BJ (cell line): ENCODE data around the gene MXRA5. TPM values are rescaled to one million over a fixed set of nuclear protein-coding genes. Genes with fewer than 3 reads are reported as not detected.
"Not testable (repeated sequence)": the region's sequence is repeated elsewhere in the genome, so short reads cannot be mapped to it uniquely, and the experiment has no call there.

Source experiments
- CTCF ChIA-PET: fragments of 350-600 bp; formaldehyde crosslinking; extraction: SDS; loops from one replicate; lab custom pipeline; 2021; ENCODE audit warnings: antibody characterized with exemption, inconsistent platforms; lab: Yijun Ruan, JAX
- POLR2A ChIA-PET: fragments of 300-600 bp; sonication (Branson Sonifier 250); formaldehyde crosslinking; extraction: SDS; loops from one replicate; lab custom pipeline; 2021; ENCODE audit warnings: antibody characterized with exemption; lab: Charles Lee
- DNase-seq: peaks from one replicate; pipeline ENCODE4 v3.0.0-alpha.2; 2011; ENCODE audit warnings: low read depth
- H3K27me3 ChIP-seq: 2 replicates; pipeline ENCODE4 v1.6.0; 2011; ENCODE audit warnings: low read length; ENCODE audit not compliant: control insufficient read depth, insufficient read depth
- H3K36me3 ChIP-seq: 2 replicates; pipeline ENCODE4 v1.5.1; 2011; ENCODE audit warnings: low read length; ENCODE audit not compliant: control insufficient read depth, insufficient read depth
- H3K4me3 ChIP-seq: 2 replicates; pipeline ENCODE4 v1.5.1; 2011; ENCODE audit warnings: low read depth, mild to moderate bottlenecking, control low read depth, low read length
- CTCF ChIP-seq: IDR thresholded peaks from 2 replicates; pipeline ENCODE4 v1.5.1; 2011; ENCODE audit warnings: low read depth, mild to moderate bottlenecking, control low read depth, inconsistent platforms, low read length, moderate library complexity; ENCODE audit not compliant: insufficient read depth
- polyA plus RNA-seq: library from polyadenylated mRNA; depleted of rRNA; stranded (reverse); fragments of >200 nt; gene quantifications from 2 replicates; pipeline ENCODE4 v1.2.3, GENCODE V29; 2011

MXRA5 gene
- polyA plus RNA-seq, 1 experiment: 35.1 TPM

DNA sequence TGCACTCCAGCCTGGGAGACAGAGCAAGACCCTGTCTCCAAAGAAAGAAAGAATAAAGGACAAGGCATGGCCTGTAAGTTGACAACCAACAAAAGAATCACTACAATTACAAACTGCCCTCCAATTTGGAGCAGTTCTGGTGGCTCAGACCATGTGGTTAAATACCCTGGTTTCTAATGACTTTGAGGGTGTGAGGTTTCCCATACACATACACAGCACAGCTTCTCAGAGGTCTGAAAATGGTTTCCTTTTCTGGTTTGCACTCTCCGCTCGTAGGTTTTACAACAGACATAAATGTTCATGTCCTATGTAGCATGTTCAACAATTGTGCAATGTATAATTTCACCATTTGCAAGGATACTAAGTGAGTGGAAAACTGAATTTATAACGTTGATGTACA lies 34.2 kb upstream of the MXRA5 start:
- Histone ChIP-seq H3K36me3 (no peaks in the 10 kb centered on the region), H3K27me3 (no peaks in the 10 kb centered on the region), H3K4me3 (no peak overlapping the region)
- CTCF ChIA-PET: no interaction called here
- TF ChIP-seq CTCF: no peak
- no peak for DNase-seq
- POLR2A ChIA-PET: no interaction called here

DNA sequence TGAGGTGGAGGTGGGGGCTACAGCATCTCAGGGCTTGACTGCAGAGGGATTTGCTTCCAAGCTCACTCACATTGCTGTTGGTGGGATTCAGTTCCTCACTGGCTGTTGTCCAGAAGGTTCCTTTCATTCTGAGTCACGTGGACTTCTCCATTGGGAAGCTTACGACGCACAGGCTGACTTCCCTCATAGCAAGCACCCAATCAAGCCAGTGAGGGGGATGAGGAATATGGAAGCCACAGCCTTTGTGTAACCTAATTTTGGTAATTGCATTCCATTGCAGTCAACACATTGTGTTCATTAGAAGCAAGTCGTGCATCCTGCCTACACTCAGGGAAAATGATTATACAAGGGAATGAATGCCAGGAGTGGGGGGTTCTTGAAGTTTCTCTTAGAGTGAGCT lies 32.7 kb upstream of the MXRA5 start:
- POLR2A ChIA-PET: no interaction called here
- H3K4me3 ChIP-seq: no peak overlapping the region
- no peak for DNase-seq
- CTCF ChIA-PET: interaction anchor here (0.8 kb wide), 1 partner anchor 12 kb away, joined by 3 read pairs; no protein-coding TSS in a partner anchor
- H3K36me3 ChIP-seq: no peaks in the 10 kb centered on the region
- H3K27me3 ChIP-seq: no peaks in the 10 kb centered on the region
- no peak for TF ChIP-seq CTCF

- no peak for TF ChIP-seq CTCF
- DNase-seq: no peak
- Histone ChIP-seq H3K36me3 (no peaks in the 10 kb centered on the region), H3K4me3 (no peak overlapping the region), H3K27me3 (no peaks in the 10 kb centered on the region)
- ChIA-PET POLR2A (no interaction called here), CTCF (no interaction called here)
These were observed 31.7 kb upstream of the MXRA5 start for GRCh38 chrX:3378156-3378555.

DNA sequence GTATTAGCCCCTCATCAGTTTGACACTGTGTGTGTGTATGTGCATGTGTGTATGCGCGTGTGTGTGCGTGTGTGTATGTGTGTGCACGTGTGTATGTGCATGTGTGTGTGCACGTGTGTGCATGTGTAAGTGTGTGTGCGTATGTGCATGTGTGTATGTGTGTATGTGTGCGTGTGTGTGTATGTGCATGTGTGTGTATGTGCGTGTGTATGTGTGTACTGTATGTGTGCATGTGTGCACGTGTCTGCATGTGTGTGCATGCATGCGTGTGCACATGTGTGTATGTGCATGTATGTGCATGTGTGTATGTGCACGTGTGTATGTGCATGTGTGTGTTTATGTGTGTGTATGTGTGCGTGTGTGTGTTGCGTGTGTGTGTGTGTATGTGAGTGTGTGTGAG lies 31.1 kb upstream of the MXRA5 start:
- TF ChIP-seq CTCF: no peak
- ChIA-PET POLR2A (no interaction called here), CTCF (no interaction called here)
- Histone ChIP-seq H3K27me3 (no peaks in the 10 kb centered on the region), H3K4me3 (no peak overlapping the region), H3K36me3 (no peaks in the 10 kb centered on the region)
- DNase-seq: no peak

- DNase-seq, H3K27me3 ChIP-seq, H3K4me3 ChIP-seq, POLR2A ChIA-PET, CTCF ChIA-PET, H3K36me3 ChIP-seq: not testable (repeated sequence)
These were observed 29.5 kb upstream of the MXRA5 start for GRCh38 chrX:3375878-3376508.
